HFFc6 (cell line): ENCODE results near the gene MYO1F. TPM values are rescaled to one million over a fixed set of nuclear protein-coding genes. Genes with fewer than 3 reads are reported as not detected.

Experiments
- DNase-seq: peaks from one replicate; pipeline ENCODE4 v3.0.0-alpha.2; 2018
- H3K27ac Mint-ChIP-seq: 2 replicates; pipeline ENCODE4 v1.8.0; 2020; ENCODE audit warnings: mild to moderate bottlenecking, mixed read lengths
- H3K27me3 Mint-ChIP-seq: 2 replicates; pipeline ENCODE4 v1.8.0; 2021; ENCODE audit warnings: mild to moderate bottlenecking, moderate library complexity, mixed read lengths; ENCODE audit not compliant: insufficient read depth
- H3K36me3 Mint-ChIP-seq: 2 replicates; pipeline ENCODE4 v1.8.0; 2021; ENCODE audit warnings: low read depth, mixed read lengths
- H3K4me1 Mint-ChIP-seq: 2 replicates; pipeline ENCODE4 v1.8.0; 2020; ENCODE audit warnings: low read depth, mixed read lengths
- H3K4me3 Mint-ChIP-seq: 2 replicates; pipeline ENCODE4 v1.8.0; 2020; ENCODE audit warnings: mild to moderate bottlenecking, moderate library complexity, mixed read lengths
- H3K9me3 Mint-ChIP-seq: 2 replicates; pipeline ENCODE4 v1.8.0; 2020; ENCODE audit warnings: mild to moderate bottlenecking, mixed read lengths
- total RNA-seq, 6 experiments: library from RNA; stranded (reverse); fragmentation: NEBNext Ultra II Directional; extraction: Animal tissue kit (Norgen Biotek cat#: 25700); gene quantifications; 2 replicates in 1 of 6; 3 replicates in 5 of 6; pipeline ENCODE4 v1.2.3, GENCODE V29; 2021
- TF ChIP-seq, protein P1 (sequence below): fragments of 200-600 bp; sonication (generic); IDR thresholded peaks from 2 replicates; pipeline ENCODE4 v1.5.0; 2021; ENCODE audit warnings: antibody characterized with exemption, mild to moderate bottlenecking

The MYO1F gene
- total RNA-seq, 6 experiments from 2014 or later, result 0.09 to 0.28 (median 0.19) TPM

DNA sequence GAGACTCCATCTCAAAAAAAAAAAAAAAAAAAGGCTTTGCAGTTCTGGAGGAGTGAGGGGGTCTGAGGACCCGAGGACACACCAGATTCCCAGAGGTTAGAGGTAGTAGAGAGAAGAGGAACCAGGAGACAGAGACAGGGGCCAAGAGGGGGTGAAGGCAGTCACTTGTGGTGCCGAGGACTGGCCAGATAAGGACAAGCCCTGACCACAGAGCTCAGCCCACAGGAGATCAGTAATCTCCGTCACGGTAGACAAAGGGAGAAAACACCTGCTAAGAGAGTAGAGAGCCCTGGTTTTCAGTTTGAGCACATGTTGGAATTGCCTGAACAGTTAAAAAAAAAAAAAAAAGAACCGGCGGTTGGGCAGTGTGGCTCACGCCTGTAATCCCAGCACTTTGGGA is 73.1 kb downstream of the MYO1F start:
- DNase-seq, result no peak
- TF ChIP-seq, protein P1, sequence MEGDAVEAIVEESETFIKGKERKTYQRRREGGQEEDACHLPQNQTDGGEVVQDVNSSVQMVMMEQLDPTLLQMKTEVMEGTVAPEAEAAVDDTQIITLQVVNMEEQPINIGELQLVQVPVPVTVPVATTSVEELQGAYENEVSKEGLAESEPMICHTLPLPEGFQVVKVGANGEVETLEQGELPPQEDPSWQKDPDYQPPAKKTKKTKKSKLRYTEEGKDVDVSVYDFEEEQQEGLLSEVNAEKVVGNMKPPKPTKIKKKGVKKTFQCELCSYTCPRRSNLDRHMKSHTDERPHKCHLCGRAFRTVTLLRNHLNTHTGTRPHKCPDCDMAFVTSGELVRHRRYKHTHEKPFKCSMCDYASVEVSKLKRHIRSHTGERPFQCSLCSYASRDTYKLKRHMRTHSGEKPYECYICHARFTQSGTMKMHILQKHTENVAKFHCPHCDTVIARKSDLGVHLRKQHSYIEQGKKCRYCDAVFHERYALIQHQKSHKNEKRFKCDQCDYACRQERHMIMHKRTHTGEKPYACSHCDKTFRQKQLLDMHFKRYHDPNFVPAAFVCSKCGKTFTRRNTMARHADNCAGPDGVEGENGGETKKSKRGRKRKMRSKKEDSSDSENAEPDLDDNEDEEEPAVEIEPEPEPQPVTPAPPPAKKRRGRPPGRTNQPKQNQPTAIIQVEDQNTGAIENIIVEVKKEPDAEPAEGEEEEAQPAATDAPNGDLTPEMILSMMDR, result no peak
- H3K4me3 Mint-ChIP-seq, result no peak overlapping the region
- H3K4me1 Mint-ChIP-seq, result peaks cover 6% of the 10 kb centered on the region
- peaks cover 6% of the 10 kb centered on the region for H3K27me3 Mint-ChIP-seq
- H3K27ac Mint-ChIP-seq, result no peak overlapping the region
- H3K36me3 Mint-ChIP-seq, result no peaks in the 10 kb centered on the region
- no peaks in the 10 kb centered on the region for H3K9me3 Mint-ChIP-seq

DNA sequence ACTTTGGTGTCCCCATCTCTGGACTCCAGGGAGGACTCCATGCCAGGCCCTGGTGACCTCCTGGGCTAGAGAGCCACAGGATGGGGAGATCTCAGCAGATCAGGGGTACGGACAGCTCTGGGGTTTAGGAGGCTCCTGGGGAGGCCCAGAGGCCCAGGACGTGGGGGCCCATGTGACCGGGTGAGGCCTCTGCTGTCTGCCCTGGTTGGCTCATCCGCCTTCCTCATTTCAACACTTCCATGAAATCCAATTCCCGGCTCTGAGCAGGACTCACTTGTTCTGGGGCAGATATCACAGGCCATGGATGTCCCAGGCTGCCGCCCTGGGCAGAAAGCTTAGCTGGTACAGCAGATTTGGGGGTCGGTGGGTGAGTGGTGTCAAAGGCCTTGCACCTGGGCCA is 73.7 kb downstream of the MYO1F start:
- H3K27me3 Mint-ChIP-seq, result peaks cover 6% of the 10 kb centered on the region
- H3K9me3 Mint-ChIP-seq, result no peaks in the 10 kb centered on the region
- H3K27ac Mint-ChIP-seq, result no peak overlapping the region
- TF ChIP-seq, protein P1, result no peak
- peaks cover 6% of the 10 kb centered on the region for H3K4me1 Mint-ChIP-seq
- H3K36me3 Mint-ChIP-seq, result no peaks in the 10 kb centered on the region
- DNase-seq, result no peak
- no peak overlapping the region for H3K4me3 Mint-ChIP-seq

DNA sequence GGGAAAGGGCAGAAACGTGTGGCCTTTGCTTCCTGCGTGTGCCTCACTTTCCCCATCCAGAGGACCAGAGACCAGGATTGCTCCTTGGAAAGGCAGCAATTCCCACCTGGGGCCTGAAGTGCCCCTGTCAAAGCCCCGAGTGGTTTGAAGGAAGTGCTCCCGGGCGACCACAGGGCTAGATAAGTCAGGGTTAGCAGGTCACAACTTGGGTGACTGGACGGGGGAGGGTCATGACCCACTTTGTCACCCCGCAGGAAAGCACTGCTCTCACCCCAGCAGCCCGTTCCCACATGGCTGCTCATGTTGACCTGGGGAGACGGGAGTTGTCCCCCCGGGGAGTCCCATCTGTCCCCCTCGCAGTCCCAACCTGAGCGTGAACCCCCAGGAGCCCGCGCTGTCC is 75.3 kb downstream of the MYO1F start:
- H3K36me3 Mint-ChIP-seq, result no peaks in the 10 kb centered on the region
- peaks cover 6% of the 10 kb centered on the region for H3K27me3 Mint-ChIP-seq
- no peak overlapping the region for H3K27ac Mint-ChIP-seq
- TF ChIP-seq, protein P1, result no peak
- peaks cover 6% of the 10 kb centered on the region for H3K4me1 Mint-ChIP-seq
- no peaks in the 10 kb centered on the region for H3K9me3 Mint-ChIP-seq
- H3K4me3 Mint-ChIP-seq, result no peak overlapping the region
- no peak for DNase-seq

DNA sequence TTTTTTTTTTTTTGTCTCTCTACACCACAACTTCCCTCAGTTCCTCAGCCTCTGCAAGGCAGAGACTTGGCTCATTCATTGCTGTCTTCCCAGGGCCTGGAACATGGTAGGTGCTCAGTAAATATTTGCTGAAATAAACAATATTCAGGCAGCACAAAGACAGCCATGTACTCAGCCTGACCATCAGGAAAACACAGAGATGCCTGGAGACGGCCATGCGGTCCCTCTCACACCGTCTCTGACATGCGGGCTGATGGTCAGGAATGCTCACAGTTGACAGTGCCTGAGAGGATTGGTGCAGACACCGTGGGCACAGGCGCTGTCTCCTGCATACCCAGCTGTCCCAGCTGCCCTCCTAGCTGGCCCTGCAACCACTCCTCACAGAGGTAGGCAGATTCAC is 75.7 kb downstream of the MYO1F start:
- no peak overlapping the region for H3K4me3 Mint-ChIP-seq
- TF ChIP-seq, protein P1, result no peak
- H3K27ac Mint-ChIP-seq, result no peak overlapping the region
- H3K9me3 Mint-ChIP-seq, result no peaks in the 10 kb centered on the region
- peaks cover 5% of the 10 kb centered on the region for H3K4me1 Mint-ChIP-seq
- H3K36me3 Mint-ChIP-seq, result no peaks in the 10 kb centered on the region
- no peak for DNase-seq
- peaks cover 6% of the 10 kb centered on the region for H3K27me3 Mint-ChIP-seq

DNA sequence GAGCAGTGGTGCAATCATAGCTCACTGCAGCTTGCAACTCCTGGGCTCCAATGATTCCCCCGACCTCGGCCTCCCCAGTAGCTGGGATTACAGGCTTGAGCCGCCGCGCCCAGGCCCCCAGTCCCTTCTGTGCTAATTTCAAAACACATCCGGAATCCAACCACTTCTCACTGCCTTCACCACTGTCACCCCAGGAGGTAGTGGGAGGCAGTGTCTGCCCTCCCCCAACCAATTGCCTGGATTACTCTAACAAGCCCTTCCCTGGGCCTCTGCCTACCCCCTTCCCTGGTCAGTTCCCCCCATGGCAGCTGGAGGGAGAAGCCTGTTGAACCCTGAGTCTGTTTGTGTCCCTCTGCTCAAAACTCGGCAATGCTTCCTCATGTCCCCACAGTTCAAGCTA is 77.1 kb downstream of the MYO1F start:
- no peak overlapping the region for H3K4me3 Mint-ChIP-seq
- no peak for DNase-seq
- H3K27me3 Mint-ChIP-seq, result peaks cover 6% of the 10 kb centered on the region
- H3K9me3 Mint-ChIP-seq, result no peaks in the 10 kb centered on the region
- H3K4me1 Mint-ChIP-seq, result no peaks in the 10 kb centered on the region
- TF ChIP-seq, protein P1, result no peak
- no peak overlapping the region for H3K27ac Mint-ChIP-seq
- H3K36me3 Mint-ChIP-seq, result no peaks in the 10 kb centered on the region
